A549 treated with Mapracorat at 1 μM for 4 hours (cell line): Measurements from ENCODE around the gene TSKS. TPM values are rescaled to one million over a fixed set of nuclear protein-coding genes. Genes with fewer than 3 reads are reported as not detected.

Experiments
- total RNA-seq: library from RNA; stranded (reverse); fragments of 200-300 nt; extraction: Qiagen RNA extraction; gene quantifications from 5 replicates; pipeline ENCODE4 v1.2.3, GENCODE V29; 2022

Gene TSKS
- total RNA-seq: not detected in 5 replicates

GRCh38 chr19:49763230-49763629 lies at the start of gene TSKS:
TSKS (minus strand) TSS chr19:49763306; CDS start chr19:49763247, 59 bp downstream.

GRCh38 chr19:49766930-49767299 lies 3.8 kb upstream of the TSKS start, which contains the start of gene AP2A1:
AP2A1 (plus strand) TSS chr19:49767001; CDS start chr19:49767134, 133 bp downstream.

GRCh38 chr19:49690656-49691242 lies 72.4 kb downstream of the TSKS start, which contains the start of gene CPT1C:
CPT1C (plus strand) TSS chr19:49691116; CDS start chr19:49692253, 1,137 bp downstream.

Other genes with a start within 250 kb of the TSKS start
- gene RCN3, start 235.3 kb downstream of the TSKS start, total RNA-seq: 1.3 to 2.9 TPM (median 2.3 TPM) in 5 replicates
- gene NOSIP, start 182.8 kb downstream of the TSKS start, total RNA-seq: 88.3 to 108 TPM (median 105 TPM) in 5 replicates
- 0.44 to 1.1 TPM (median 0.75 TPM) in 5 replicates for gene PRRG2, start 182.0 kb downstream of the TSKS start, total RNA-seq
- gene PRR12, start 172.1 kb downstream of the TSKS start, total RNA-seq: 25.0 to 35.5 TPM (median 34.0 TPM) in 5 replicates
- 99.6 to 157 TPM (median 144 TPM) in 5 replicates for gene RRAS, start 123.2 kb downstream of the TSKS start, total RNA-seq
- gene SCAF1, start 121.1 kb downstream of the TSKS start, total RNA-seq: 39.5 to 69.3 TPM (median 65.3 TPM) in 5 replicates
- 74.8 to 117 TPM (median 95.5 TPM) in 5 replicates for gene IRF3, start 97.4 kb downstream of the TSKS start, total RNA-seq
- gene BCL2L12, start 97.4 kb downstream of the TSKS start, total RNA-seq: 53.4 to 73.8 TPM (median 70.9 TPM) in 5 replicates
- 403 to 432 TPM (median 421 TPM) in 5 replicates for gene PRMT1, start 86.0 kb downstream of the TSKS start, total RNA-seq
- 3.6 to 7.2 TPM (median 5.1 TPM) in 5 replicates for gene ADM5, start 73.7 kb downstream of the TSKS start, total RNA-seq
- gene CPT1C, start 72.2 kb downstream of the TSKS start, total RNA-seq: 11.0 to 15.0 TPM (median 14.0 TPM) in 5 replicates
- gene AP2A1, start 3.7 kb upstream of the TSKS start, total RNA-seq: 40.1 to 57.8 TPM (median 55.4 TPM) in 5 replicates
- 13.3 to 16.4 TPM (median 14.5 TPM) in 5 replicates for gene FUZ, start 50.0 kb upstream of the TSKS start, total RNA-seq
- gene MED25, start 55.0 kb upstream of the TSKS start, total RNA-seq: 45.8 to 71.0 TPM (median 68.3 TPM) in 5 replicates
- gene PTOV1, start 87.9 kb upstream of the TSKS start, total RNA-seq: 109 to 158 TPM (median 143 TPM) in 5 replicates
- gene PNKP, start 104.3 kb upstream of the TSKS start, total RNA-seq: 42.9 to 59.9 TPM (median 52.0 TPM) in 5 replicates
- gene AKT1S1, start 114.0 kb upstream of the TSKS start, total RNA-seq: 67.2 to 121 TPM (median 103 TPM) in 5 replicates
- gene TBC1D17, start 114.4 kb upstream of the TSKS start, total RNA-seq: 17.4 to 22.9 TPM (median 20.4 TPM) in 5 replicates
- 0.35 to 0.71 TPM (median 0.59 TPM) in 5 replicates for gene IL4I1, start 133.6 kb upstream of the TSKS start, total RNA-seq
- 39.0 to 57.8 TPM (median 54.8 TPM) in 5 replicates for gene ATF5, start 165.9 kb upstream of the TSKS start, total RNA-seq
- gene NUP62, start 166.2 kb upstream of the TSKS start, total RNA-seq: 66.7 to 94.5 TPM (median 87.1 TPM) in 5 replicates
- 0.04 to 0.14 TPM (median 0.06 TPM) in 4 of 5 replicates, not detected in the other for gene SIGLEC11, start 197.9 kb upstream of the TSKS start, total RNA-seq